Esophagus (tissue), 2 donors: ENCODE measurements around the gene GDPD2. TPM values are rescaled to one million over a fixed set of nuclear protein-coding genes. Genes with fewer than 3 reads are reported as not detected.

Experiments
- H3K27ac ChIP-seq, 2 donors: one replicate each; pipeline ENCODE4 v1.5.1; 2013; ENCODE audit warnings: low read depth in 2 of 2, mild to moderate bottlenecking in 2 of 2, inconsistent platforms in 1 of 2, low read length in 1 of 2, moderate library complexity in 1 of 2
- H3K27me3 ChIP-seq, 2 donors: one replicate each; pipeline ENCODE4 v1.6.1; 2013; ENCODE audit warnings: low read length in 2 of 2, control low read depth in 1 of 2, mild to moderate bottlenecking in 1 of 2; ENCODE audit not compliant: insufficient read depth in 2 of 2, control insufficient read depth in 1 of 2
- H3K36me3 ChIP-seq, 2 donors: one replicate each; pipeline ENCODE4 v1.6.1; 2013; ENCODE audit warnings: low read length in 1 of 2; ENCODE audit not compliant: control insufficient read depth in 2 of 2, insufficient read depth in 2 of 2
- H3K4me1 ChIP-seq, 2 donors: one replicate each; pipeline ENCODE4 v1.6.1; 2013; ENCODE audit warnings: low read length in 1 of 2; ENCODE audit not compliant: control insufficient read depth in 2 of 2, insufficient read depth in 2 of 2
- H3K4me3 ChIP-seq, 2 donors: one replicate each; pipeline ENCODE4 v1.5.1; 2013; ENCODE audit warnings: low read length in 2 of 2, mild to moderate bottlenecking in 2 of 2, low read depth in 1 of 2, moderate library complexity in 1 of 2
- H3K9me3 ChIP-seq, 2 donors: one replicate each; pipeline ENCODE4 v1.6.1; 2013; ENCODE audit warnings: mild to moderate bottlenecking in 2 of 2, low read depth in 1 of 2, low read length in 1 of 2, moderate library complexity in 1 of 2; ENCODE audit not compliant: control insufficient read depth in 2 of 2, insufficient read depth in 1 of 2
- WGBS, 2 donors: extraction: QIAGEN DNeasy Blood & Tissue Kit; methylation state at CpG; one replicate each; pipeline ENCODE4 v1.1.7; 2013; 5-methylcytosine and 5-hydroxymethylcytosine counted together
- polyA plus RNA-seq, 2 donors: library from polyadenylated mRNA; stranded (reverse); fragments of 200-250 nt; gene quantifications; one replicate each; pipeline ENCODE4 v1.2.3, GENCODE V29; 2013
- donor health status: healthy with polysubstance abuse.
- donor health status: Bipolar disorder and iron deficiency.

GDPD2 gene
- polyA plus RNA-seq, 2 donors: 0.28 to 0.34 TPM

DNA sequence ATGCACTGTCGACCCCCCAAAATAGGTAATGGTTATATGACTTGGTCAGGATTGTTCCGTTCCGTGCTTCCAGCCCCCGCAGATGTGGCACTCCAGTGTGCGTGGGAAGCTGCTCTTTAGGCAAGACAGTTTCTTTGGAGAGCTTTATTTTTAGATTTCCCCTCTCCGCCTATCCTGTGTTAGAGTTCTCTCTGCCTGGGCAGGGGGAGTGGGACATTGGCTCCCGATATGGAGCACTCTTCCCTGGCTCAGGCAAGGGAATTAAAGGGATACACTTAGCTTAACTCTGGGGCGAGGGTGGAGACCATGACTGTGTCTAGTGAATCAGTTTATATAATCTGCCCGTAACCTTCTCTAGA is 57.5 kb downstream of the GDPD2 start:
- Histone ChIP-seq H3K27ac (peak overlapping the region; percentile 67 to 82), H3K36me3 (no peaks in the 10 kb centered on the region), H3K4me1 (peaks cover 0 to 15% of the 10 kb centered on the region in 2 donors), H3K27me3 (peaks cover 0 to 5% of the 10 kb centered on the region in 2 donors), H3K9me3 (no peaks in the 10 kb centered on the region), H3K4me3 (no peak overlapping the region)
- WGBS, 2 donors: 48 to 51% methylated on average over 9 of the region's 9 CpGs

DNA sequence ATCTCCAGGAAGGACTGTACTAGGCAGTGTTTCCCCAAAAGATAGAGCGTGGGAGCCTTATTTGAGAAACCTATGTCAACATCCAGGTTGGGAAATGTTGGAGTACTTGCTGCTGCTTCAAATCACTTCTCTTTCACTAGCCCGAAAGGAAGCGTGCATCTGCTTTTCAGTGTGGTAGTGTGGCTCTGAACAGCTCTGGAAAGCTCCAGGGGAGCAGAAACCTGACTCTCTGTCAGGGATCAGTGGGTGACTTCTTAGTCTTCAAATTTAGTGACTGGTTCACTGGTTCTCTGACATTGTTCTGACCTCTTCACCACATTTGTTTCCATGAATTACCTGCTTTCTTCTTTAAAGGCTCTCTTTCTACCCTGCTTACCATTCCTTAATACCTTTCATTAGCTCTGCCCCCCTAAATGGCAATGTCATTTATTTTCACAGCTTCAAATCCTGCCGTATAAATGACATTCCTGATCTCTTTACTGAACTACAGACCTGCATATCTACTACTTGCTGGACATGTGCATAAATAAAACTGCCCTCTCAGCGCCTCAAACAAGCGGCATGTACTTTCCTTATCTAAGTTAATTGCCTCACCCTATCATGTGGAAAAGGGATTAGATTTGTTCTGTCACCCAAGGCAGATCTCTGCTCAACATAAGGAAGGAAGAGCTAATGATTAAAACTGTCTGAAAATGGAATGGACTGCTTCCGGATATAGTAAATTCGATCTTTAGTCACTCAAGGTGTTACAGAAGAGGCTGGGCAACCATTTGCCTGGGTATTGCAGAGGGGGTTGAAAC is 58.6 kb downstream of the GDPD2 start:
- no peaks in the 10 kb centered on the region for H3K36me3 ChIP-seq
- H3K4me1 ChIP-seq: peaks cover 0 to 17% of the 10 kb centered on the region in 2 donors
- H3K27me3 ChIP-seq: peaks cover 0 to 5% of the 10 kb centered on the region in 2 donors
- H3K4me3 ChIP-seq: no peak overlapping the region
- H3K9me3 ChIP-seq: no peaks in the 10 kb centered on the region
- no peak overlapping the region for H3K27ac ChIP-seq
- WGBS, 2 donors: 63 to 83% methylated on average over 8 of the region's 8 CpGs

- H3K4me3 ChIP-seq: no peak overlapping the region
- WGBS, 2 donors: 100% methylated on average over 2 of the region's 2 CpGs; no CpG with 5 or more reads in 1 of the 2 donors
- no peak overlapping the region for H3K27ac ChIP-seq
- H3K9me3 ChIP-seq: no peaks in the 10 kb centered on the region
- H3K36me3 ChIP-seq: no peaks in the 10 kb centered on the region
- H3K4me1 ChIP-seq: peaks cover 0 to 16% of the 10 kb centered on the region in 2 donors
- peaks cover 0 to 5% of the 10 kb centered on the region in 2 donors for H3K27me3 ChIP-seq
Observed at GRCh38 chrX:70482300-70482699, 59.2 kb downstream of the GDPD2 start.

Other genes starting within 250 kb of the GDPD2 start
- not detected for gene DGAT2L6, start 245.8 kb upstream of the GDPD2 start, polyA plus RNA-seq
- gene AWAT1, start 188.7 kb upstream of the GDPD2 start, polyA plus RNA-seq: not detected
- under 1 TPM in 1 of 2 donors, not detected in 1; 0.06 TPM for gene P2RY4, start 163.1 kb upstream of the GDPD2 start, polyA plus RNA-seq
- gene ARR3, start 155.0 kb upstream of the GDPD2 start, polyA plus RNA-seq: not detected
- gene RAB41, start 141.1 kb upstream of the GDPD2 start, polyA plus RNA-seq: not detected
- gene PDZD11, start 133.4 kb upstream of the GDPD2 start, polyA plus RNA-seq: 10 to 100 TPM; 54.2 to 78.0 TPM
- gene KIF4A, start 133.2 kb upstream of the GDPD2 start, polyA plus RNA-seq: 1 to 10 TPM; 1.7 to 3.5 TPM
- gene DLG3, start 21.5 kb downstream of the GDPD2 start, polyA plus RNA-seq: 10 to 100 TPM; 13.8 to 19.0 TPM